Muscle of leg (tissue), 11 donors: ENCODE results near the gene ZFAND3. TPM values are rescaled to one million over a fixed set of nuclear protein-coding genes. Genes with fewer than 3 reads are reported as not detected.
"Not testable (repeated sequence)": the region's sequence is repeated elsewhere in the genome, so short reads cannot be mapped to it uniquely, and the experiment has no call there.

Experiments used
- DNase-seq: peaks from one replicate; pipeline ENCODE4 v3.0.0; 2013
- H3K27ac ChIP-seq: one replicate; pipeline ENCODE4 v1.5.1; 2013; ENCODE audit warnings: mild to moderate bottlenecking, low read length, control low read depth
- H3K27me3 ChIP-seq: one replicate; pipeline ENCODE4 v1.6.1; 2013; ENCODE audit warnings: low read length; ENCODE audit not compliant: control insufficient read depth, insufficient read depth
- H3K36me3 ChIP-seq: one replicate; pipeline ENCODE4 v1.6.1; 2013; ENCODE audit warnings: low read length; ENCODE audit not compliant: control insufficient read depth, insufficient read depth
- H3K4me1 ChIP-seq: one replicate; pipeline ENCODE4 v1.6.1; 2013; ENCODE audit warnings: low read length; ENCODE audit not compliant: control insufficient read depth, insufficient read depth
- H3K4me3 ChIP-seq: one replicate; pipeline ENCODE4 v1.5.1; 2013; ENCODE audit warnings: low read length, control low read depth
- H3K9me3 ChIP-seq: replicated peaks from 2 replicates; pipeline ENCODE4 v1.6.1; 2013; ENCODE audit warnings: low read depth, low read length; ENCODE audit not compliant: control insufficient read depth
- WGBS: methylation state at CpG from one replicate; pipeline ENCODE4 v1.1.5; 2013; ENCODE audit warnings: missing lambda C conversion rate; ENCODE audit not compliant: insufficient coverage; 5-methylcytosine and 5-hydroxymethylcytosine counted together
- polyA plus RNA-seq, 8 donors: library from polyadenylated mRNA; unstranded; fragments of 120-200 nt; gene quantifications; one replicate each; pipeline versions ENCODE4 v1.2.1 to v1.2.3, GENCODE V29; 2013; ENCODE audit warnings: inconsistent platforms in 1 of 8, low replicate concordance in 1 of 8; ENCODE audit not compliant: insufficient read length in 8 of 8, insufficient read depth in 1 of 8
- total RNA-seq: library from RNA; stranded (reverse); fragments of 120-200 nt; gene quantifications from one replicate; pipeline ENCODE4 v1.2.4, GENCODE V29; 2013

The ZFAND3 gene
- total and polyA plus RNA-seq, 9 donors, result 13.8 to 92.1 (median 83.8) TPM

DNA sequence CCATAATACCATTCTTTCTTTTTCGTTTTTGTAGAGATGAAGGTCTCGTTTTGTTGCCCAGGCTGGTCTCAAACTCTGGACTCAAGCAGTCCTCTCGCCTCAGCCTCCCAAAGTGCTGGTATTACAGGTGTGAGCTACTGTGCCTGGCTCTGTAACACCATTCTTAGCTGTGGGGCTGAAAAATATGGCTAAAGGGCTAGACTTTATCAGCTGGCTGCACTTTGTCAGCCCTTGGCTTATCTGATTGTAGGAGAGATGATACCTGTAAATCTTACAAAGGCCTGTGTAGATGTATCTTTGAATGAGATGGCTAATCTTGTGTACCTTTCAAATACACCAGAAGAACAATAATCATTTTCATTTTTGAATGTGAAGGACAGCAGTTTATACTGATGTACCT, 55.2 kb downstream of the ZFAND3 start:
- H3K9me3 ChIP-seq, result peaks cover 5% of the 10 kb centered on the region

DNA sequence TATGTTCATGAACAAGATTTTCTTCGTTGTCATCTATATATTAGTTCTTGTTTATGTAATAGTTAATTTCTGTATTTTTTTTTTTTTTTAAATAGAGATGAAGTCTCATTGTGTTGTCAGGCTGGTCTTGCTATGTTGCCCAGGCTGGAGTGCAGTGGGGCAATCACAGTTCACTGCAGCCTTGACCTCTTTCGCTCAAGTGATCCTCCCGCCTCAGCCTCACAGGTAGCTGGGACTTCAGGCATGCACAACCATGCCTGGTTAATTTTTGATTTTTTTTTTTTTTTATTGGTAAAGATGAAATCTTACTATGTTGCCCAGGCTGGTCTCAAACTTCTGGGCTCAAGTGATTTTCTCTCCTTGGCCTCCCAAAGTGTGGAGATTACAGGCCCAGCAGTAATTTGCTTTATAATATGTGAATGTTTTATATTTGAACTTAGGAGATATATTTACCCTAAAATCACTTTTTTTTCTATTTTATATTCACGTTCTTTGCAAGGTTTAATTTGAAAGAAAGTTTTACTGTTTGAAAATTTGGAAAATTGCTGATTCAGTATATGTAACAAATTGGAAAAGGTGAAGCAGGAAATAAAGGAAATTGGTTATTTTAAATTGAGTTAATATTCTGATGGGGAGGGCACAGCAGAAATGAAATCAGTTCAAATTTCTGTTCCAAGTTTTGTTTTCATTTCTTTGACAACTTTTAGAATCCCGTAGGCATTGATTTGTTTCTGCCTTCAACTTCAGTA, 56.2 kb downstream of the ZFAND3 start:
- no peaks in the 10 kb centered on the region for H3K27me3 ChIP-seq
- no peak overlapping the region for H3K4me3 ChIP-seq
- H3K36me3 ChIP-seq, result no peaks in the 10 kb centered on the region
- no peak for DNase-seq
- H3K9me3 ChIP-seq, result peaks cover 5% of the 10 kb centered on the region
- no peaks in the 10 kb centered on the region for H3K4me1 ChIP-seq
- H3K27ac ChIP-seq, result no peak overlapping the region
- WGBS, result 100% methylated on average over 2 of the region's 5 CpGs

More for the DNA sequence above, 55.2 kb downstream of the ZFAND3 start:
- H3K4me1 ChIP-seq, result no peaks in the 10 kb centered on the region
- H3K27me3 ChIP-seq, result no peaks in the 10 kb centered on the region
- no peaks in the 10 kb centered on the region for H3K36me3 ChIP-seq
- no peak for DNase-seq
- WGBS, result 100% methylated on average over 1 of the region's 3 CpGs
- H3K27ac ChIP-seq, result no peak overlapping the region
- no peak overlapping the region for H3K4me3 ChIP-seq

DNA sequence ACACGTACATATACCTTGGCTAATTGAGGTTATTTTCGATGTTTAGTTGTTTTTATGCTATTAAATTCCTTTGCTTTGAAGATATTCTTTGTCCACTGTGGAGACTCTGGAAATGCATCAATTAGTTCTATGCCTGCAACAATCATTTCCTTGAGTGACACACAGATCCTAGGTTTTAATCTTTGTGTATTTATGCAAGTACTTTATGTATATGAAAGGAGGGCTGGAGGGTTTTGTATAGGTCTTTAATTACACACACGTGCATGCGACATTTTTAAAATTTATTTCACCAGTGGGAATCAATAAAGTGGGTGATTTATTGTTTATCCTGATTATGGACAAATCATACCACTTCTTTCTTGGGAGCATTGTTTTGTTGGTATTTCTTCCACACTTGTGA, 57.3 kb downstream of the ZFAND3 start:
- H3K27ac ChIP-seq, result no peak overlapping the region
- no peaks in the 10 kb centered on the region for H3K36me3 ChIP-seq
- peaks cover 3% of the 10 kb centered on the region for H3K9me3 ChIP-seq
- no CpG with 5 or more reads among the region's 4 CpGs for WGBS
- DNase-seq, result no peak
- no peaks in the 10 kb centered on the region for H3K27me3 ChIP-seq
- no peak overlapping the region for H3K4me3 ChIP-seq
- no peaks in the 10 kb centered on the region for H3K4me1 ChIP-seq

DNA sequence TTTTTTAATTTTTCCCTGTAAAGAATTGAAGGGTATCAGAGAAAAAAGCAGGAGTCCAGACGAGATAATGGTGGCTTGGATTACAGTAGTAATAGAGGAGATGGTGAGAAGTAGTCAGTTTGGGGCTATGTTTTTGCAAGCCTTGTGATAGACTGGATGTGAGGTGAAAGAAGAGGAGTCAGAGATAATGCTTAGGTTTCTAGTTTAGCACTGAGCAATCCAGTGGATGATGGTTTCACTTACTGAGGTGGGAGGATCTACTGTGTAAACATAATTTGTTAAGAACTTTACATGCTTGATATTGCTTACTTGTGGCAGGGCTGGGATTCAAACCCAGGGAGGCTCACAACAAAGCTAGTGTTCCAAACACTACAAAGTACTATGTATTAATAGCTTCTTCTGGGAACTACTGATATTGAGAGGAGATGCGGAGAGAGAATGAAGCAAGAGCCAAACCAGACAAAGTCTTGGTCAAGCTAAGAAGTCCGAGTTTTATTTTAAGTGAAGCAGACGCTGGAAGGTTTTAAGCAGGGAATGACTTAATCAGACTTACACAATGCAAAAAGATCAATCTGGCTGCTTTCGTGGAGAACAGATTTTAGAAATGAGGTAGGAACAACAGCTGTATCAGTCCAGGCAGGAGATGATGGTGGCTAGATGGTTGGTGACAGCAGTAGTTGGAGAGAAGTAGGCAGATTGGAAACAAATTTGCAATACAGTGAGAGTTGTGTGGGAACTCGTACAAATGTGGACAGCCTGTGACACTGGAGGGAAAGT, 58.0 kb downstream of the ZFAND3 start:
- no peak for DNase-seq
- no peak overlapping the region for H3K27ac ChIP-seq
- H3K4me1 ChIP-seq, result no peaks in the 10 kb centered on the region
- no peak overlapping the region for H3K4me3 ChIP-seq
- H3K27me3 ChIP-seq, result no peaks in the 10 kb centered on the region
- no peaks in the 10 kb centered on the region for H3K36me3 ChIP-seq
- WGBS, result 61% methylated on average over 3 of the region's 6 CpGs
- H3K9me3 ChIP-seq, result no peaks in the 10 kb centered on the region

DNA sequence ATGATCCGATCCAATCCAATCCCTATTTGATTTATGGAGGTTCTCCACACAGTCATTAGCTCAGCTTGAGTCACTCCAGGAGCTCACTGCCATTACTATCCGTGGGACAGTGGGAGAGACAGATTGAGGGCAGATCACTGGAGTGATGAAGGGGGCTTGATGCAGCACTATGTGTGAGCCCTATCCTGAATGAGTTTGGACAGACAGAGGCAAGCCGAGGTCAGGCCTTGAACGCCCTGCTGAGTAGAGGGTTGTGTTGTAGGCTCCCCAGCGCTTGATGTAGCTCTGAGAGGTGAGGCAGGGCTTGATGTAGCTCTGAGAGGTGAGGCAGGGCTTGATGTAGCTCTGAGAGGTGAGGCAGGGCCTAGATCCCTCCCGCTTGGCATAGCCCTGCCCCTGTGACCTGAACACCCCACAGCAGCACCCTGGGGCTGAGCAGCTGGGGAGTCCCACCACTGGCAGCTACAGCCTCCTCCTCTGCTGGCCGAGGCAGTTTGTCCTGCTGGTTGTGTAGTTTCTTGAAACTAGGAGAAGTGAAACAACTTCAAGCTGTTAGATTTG, 58.7 kb downstream of the ZFAND3 start:
- WGBS, result 90% methylated on average over 5 of the region's 7 CpGs
- Histone ChIP-seq H3K4me1 (no peaks in the 10 kb centered on the region), H3K36me3 (no peaks in the 10 kb centered on the region), H3K9me3 (no peaks in the 10 kb centered on the region), H3K27ac (no peak overlapping the region), H3K27me3 (no peaks in the 10 kb centered on the region), H3K4me3 (no peak overlapping the region)
- peak; percentile 11 for DNase-seq

DNA sequence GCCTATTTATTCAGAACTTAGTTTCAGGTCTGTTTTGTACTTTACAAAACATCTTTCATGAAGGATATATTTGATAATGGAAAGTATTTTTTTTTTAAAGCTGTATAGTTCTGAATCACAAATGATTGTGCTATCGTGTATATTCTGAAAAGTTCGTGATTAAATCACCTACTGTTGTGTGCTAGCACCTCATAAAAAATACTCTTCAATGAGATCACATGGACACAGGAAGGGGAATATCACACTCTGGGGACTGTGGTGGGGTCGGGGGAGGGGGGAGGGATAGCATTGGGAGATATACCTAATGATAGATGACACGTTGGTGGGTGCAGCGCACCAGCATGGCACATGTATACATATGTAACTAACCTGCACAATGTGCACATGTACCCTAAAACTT, 61.1 kb downstream of the ZFAND3 start:
- not testable (repeated sequence) for DNase-seq, H3K36me3 ChIP-seq, H3K4me1 ChIP-seq, H3K27ac ChIP-seq, H3K27me3 ChIP-seq, H3K9me3 ChIP-seq, H3K4me3 ChIP-seq
- WGBS, result no CpG with 5 or more reads among the region's 5 CpGs

DNA sequence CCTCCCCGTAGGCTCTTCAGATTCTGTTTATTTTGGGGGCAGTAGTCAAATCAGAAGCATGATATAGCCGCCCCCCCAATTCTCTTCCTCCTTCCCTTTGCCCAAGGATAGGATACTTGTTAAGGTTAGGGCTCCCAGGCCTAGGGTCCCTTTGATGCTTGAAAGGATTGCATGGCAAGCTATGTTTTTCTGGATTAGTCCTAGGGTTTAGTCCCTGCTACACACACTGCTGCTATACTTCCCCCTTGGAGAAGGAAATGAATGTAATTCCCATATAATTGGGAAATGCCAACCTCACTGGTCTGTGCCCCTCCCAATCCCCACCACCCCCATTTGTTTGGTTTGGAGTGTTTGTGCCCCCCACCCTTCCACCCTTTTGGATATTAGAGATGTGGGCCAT, 62.8 kb downstream of the ZFAND3 start:
- WGBS, result no CpG with 5 or more reads among the region's 2 CpGs
- H3K4me3 ChIP-seq, result no peak overlapping the region
- DNase-seq, result no peak
- H3K27ac ChIP-seq, result no peak overlapping the region
- H3K4me1 ChIP-seq, result no peaks in the 10 kb centered on the region
- H3K36me3 ChIP-seq, result no peaks in the 10 kb centered on the region
- no peaks in the 10 kb centered on the region for H3K27me3 ChIP-seq
- H3K9me3 ChIP-seq, result no peaks in the 10 kb centered on the region

DNA sequence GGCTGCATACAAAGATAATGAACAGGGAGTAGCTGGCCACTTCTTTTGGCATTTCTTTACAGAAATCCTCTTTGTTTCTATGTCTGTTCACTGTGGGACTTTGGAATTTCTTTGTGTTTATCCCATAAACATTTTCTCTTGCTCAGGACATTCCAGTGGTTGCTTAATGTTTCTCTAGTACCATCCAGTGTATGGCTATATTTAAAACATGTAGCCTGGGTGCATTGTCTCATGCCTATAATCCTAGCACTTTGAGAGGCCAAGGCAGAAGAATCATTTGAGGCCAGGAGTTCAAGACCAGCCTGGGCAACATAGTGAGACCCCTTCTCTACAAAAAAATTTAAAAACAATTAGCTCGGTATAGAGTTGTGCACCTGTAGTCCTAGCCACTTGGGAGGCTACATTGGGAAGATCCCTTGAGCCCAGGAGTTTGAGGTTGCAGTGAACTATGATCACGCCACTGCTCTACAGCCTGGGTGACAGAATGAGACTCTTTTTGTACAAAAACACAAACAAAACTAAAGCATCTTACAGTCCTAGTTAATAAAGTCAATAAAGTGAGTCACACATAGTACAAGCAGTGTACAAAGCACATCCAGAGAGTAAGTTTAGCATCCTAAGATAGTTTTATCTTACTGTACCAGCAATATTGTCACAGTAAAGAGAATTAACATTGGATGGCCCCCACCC, 63.3 kb downstream of the ZFAND3 start:
- Histone ChIP-seq H3K4me1 (no peaks in the 10 kb centered on the region), H3K36me3 (no peaks in the 10 kb centered on the region), H3K9me3 (no peaks in the 10 kb centered on the region), H3K27ac (no peak overlapping the region), H3K4me3 (no peak overlapping the region), H3K27me3 (no peaks in the 10 kb centered on the region)
- no CpG with 5 or more reads among the region's 2 CpGs for WGBS
- no peak for DNase-seq

DNA sequence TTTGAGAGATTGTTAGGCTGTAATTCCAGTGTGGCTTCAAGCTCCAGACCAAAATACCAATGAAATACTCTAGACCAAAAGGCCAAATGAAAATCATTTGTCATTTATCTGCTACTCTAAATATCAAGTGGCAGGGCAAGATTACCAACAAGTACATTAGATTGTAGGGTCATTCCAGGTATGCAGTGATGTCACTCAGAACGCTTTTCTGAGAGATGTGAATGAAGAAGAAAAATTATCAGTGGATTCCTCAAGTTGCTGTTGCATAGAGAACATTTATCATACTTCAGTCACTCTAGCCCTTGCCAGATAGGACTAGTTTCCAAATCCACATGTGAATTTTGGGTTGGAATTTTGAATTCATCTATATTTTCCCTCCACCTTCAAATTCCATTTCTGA, 65.0 kb downstream of the ZFAND3 start:
- Histone ChIP-seq H3K27me3 (no peaks in the 10 kb centered on the region), H3K9me3 (no peaks in the 10 kb centered on the region), H3K36me3 (no peaks in the 10 kb centered on the region), H3K4me3 (no peak overlapping the region), H3K27ac (no peak overlapping the region), H3K4me1 (peaks cover 4% of the 10 kb centered on the region)
- DNase-seq, result no peak
- no CpG with 5 or more reads among the region's 1 CpG for WGBS

DNA sequence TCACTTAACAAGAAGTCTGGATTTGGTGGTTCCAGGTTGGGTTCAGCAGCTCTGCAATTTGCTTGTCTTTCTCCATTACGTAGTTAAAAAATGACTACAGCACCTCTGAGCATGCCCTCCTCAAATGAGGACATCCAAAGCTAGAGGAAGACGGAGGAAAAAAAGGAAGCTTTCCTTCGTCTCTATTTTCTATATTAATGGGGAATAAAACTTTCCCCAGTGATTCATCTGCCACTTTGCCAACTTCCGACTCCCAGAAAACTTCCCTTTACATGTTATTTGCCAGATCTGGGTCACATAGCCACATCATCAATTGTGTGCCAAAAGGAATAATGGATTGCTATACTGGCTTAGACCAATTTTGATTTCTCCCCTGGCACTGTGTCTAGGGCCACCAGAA, 69.5 kb downstream of the ZFAND3 start:
- Histone ChIP-seq H3K36me3 (no peaks in the 10 kb centered on the region), H3K9me3 (peaks cover under 1% of the 10 kb centered on the region), H3K4me1 (peaks cover 4% of the 10 kb centered on the region), H3K4me3 (no peak overlapping the region), H3K27ac (no peak overlapping the region), H3K27me3 (no peaks in the 10 kb centered on the region)
- no CpG with 5 or more reads among the region's 4 CpGs for WGBS
- DNase-seq, result no peak
